Stimulated activated CD8-positive, alpha-beta memory T cell treated with anti-CD3 and anti-CD28 coated beads, Interleukin-12 subunit alpha, Interleukin-12 subunit beta, amount 100 ng/mL, for 24 hours (primary cell): ENCODE data around the gene SLC22A6.

Experiments
- DNase-seq: peaks from one replicate; pipeline ENCODE4 v3.0.0-alpha.2; 2020; ENCODE audit errors: extremely low read depth

The SLC22A6 gene

GRCh38 chr11:62931499-62932278 lies 53.1 kb downstream of the SLC22A6 start:
- no peak for DNase-seq

GRCh38 chr11:62930666-62931065 lies 54.1 kb downstream of the SLC22A6 start:
- DNase-seq, result no peak

DNA sequence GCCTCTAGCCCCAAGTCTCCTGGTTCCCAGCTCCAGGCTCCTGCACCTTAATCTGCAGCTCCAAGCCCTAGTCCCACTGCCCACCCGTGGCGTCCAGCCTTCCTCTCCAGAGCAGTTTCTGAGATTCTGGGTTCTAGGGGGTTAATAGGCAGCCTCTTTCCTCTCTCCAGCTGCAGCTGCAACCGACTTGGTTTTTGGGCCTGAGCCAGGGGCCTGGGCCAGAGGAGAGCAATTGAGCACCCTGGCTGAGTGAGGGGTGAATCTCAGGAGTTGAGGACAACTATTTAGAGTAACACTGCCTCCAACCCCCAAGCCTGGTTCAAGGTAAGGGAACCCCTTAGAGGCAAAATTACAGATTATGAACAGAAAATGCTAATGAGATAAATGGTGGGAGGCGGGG lies 54.6 kb downstream of the SLC22A6 start:
- no peak for DNase-seq

- no peak for DNase-seq
Observed at GRCh38 chr11:62928011-62928410, 56.8 kb downstream of the SLC22A6 start.

DNA sequence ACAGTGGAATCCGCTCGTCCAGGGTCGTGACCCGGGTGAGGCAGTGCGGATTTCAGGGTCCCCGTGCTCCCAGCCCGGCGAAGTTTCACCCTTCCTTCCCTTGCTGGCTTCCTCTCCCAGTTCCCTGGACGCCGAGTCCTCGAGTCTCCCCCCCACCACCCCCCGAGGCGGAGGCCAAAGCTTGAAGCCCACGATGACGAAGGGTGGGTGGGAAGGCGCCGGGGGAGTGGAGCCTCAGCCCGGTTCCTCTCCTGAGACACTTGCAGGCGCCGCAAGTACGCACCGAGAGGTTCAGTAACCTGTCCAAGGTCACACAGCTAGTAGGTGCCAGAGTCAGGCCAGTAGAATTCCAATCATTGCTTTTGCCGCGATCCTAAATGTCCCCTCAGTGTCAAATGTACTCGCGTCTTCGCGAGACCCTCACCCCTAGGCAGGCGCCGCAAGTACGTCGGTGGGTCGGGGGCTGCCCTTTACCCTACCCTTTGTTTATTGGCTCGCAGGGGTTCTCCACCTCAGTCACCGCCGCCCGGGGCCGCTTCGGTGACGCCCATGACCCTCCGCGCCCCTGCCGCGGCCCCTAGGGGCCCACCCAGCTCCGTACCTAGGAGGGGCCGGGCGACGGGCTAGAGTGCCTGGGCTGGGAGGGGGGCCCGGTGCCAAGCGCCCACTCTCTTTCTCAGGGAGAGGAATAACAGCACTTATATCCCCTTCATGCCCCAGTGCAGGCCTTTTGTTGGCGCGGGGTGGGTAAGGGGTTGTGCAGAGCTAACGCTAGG lies 57.9 kb downstream of the SLC22A6 start:
- no peak for DNase-seq
